ENCODE results near the gene GPC4.
"Not testable (repeated sequence)": the region's sequence is repeated elsewhere in the genome, so short reads cannot be mapped to it uniquely, and the experiment has no call there.

GPC4 gene

GRCh38 chrX:133365871-133366611, 49.2 kb downstream of the GPC4 start:
- DNase-seq = no peak

DNA sequence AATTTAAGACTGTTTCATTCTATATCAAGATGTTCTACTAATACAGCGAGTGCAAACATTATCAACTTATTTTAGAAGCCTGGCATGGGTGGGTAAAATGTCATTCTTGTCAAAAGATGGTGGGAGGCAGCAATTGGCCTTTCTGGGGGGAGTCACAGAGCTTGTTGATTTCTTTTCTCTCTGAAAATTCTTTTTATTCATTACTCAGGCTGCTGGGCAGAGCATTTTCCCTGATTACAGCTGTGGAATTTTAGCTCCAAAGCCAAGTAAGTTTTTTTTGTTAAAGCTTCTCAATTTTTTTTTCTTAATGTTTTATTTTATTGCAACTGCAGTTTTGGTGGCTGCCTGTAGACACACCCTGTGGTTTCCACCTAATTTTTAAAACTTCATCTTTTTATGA, 50.4 kb downstream of the GPC4 start:
- DNase-seq = no peak

- DNase-seq = no peak
These were observed 51.1 kb downstream of the GPC4 start for GRCh38 chrX:133364196-133364595.

GRCh38 chrX:133362538-133362937, 52.8 kb downstream of the GPC4 start:
- DNase-seq = no peak

GRCh38 chrX:133359466-133359865, 55.8 kb downstream of the GPC4 start:
- DNase-seq = no peak

DNA sequence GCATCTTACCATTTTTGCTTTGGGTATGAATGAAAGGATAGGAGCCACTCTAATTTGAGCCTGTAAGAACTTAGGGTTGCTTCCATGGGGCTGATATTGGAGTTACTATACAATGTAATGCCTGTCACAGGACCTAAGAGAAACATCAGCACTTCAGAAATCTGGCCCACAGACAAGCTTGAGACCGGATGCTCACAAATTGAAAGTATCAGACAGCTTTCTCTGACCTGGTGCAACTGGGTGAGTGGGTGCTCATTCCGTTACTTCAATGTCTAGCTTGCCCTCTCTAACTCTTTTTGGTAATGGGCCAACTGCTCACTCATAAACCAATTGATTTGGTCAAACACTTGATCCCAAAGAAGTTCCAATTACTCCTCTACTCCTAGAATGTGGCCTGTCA, 62.1 kb downstream of the GPC4 start:
- no peak for DNase-seq

DNA sequence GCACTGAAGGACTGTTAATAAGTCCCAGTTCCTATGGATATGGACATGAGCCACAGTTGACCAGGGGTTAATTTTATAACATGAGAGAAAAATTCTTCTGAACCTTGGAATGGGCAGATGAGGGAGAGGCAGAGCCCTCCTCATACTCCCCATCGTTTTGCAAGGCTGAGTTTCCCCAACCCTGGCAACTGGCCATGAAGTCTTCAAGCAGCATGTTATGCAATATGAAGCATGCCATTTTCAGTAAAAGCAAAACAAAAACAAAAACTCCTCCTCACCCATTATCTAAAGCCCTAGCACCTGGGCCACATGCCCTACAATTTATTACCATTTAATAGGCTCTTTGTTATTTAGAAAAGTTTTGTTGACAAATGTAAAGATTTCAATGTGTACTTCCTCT, 64.5 kb downstream of the GPC4 start:
- DNase-seq = no peak

- DNase-seq = no peak
These were observed 69.3 kb downstream of the GPC4 start for GRCh38 chrX:133346026-133346425.

DNA sequence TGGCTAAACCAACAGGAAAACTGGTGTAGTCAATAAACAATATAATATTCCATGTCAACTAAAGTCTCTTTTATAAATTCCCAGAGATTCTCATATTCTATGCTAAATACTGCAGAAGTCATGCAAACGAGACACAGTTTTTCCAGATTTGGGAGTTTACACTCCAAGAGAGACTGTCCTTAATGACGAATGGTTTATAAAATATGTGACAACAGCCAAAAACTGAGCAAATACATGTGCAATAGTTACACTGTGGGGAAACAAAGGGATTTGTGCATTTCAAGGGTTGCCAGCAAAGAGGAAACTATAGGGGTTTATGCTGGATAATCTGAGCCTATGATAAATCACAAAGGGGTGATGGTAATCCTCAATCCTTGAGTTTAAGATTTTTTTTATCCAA, 75.7 kb downstream of the GPC4 start:
- DNase-seq = no peak

DNA sequence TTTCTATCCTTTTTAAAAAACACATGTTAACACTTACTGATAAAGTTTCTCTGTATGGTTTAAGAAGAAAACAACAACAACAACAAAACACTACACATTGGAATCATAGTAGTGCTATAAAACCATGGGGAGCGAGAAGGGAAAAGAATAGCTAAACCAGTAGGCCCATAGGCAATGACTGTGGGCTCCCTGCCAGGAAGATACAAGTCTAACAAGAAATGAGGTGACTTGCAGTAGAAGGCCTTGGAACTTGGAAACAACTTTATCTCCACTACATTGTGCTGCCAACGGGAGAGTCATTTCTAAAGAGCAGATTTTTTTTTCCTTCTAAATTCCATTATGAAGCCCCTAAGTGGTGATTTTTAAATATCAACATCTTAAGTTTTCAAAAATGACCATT, 78.0 kb downstream of the GPC4 start:
- DNase-seq = no peak

DNA sequence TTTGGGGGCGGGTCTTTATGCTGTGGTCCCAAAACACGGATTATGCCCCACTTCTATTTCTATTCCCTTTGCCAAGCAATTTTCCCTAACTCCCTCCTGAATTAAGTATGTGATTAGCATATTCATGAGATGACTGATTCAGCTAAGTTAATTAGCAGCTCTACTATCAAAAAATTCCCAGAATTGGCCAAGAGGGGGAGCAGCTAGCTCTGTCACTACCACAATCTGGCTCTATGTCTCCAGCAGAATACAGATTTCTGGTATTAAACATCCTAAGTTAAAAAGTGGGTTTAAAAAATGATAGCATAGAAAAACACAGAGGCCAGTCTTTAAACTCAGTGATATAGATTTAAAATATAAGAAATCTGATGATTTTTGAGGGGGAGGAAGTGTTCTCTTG, 80.3 kb downstream of the GPC4 start:
- no peak for DNase-seq

DNA sequence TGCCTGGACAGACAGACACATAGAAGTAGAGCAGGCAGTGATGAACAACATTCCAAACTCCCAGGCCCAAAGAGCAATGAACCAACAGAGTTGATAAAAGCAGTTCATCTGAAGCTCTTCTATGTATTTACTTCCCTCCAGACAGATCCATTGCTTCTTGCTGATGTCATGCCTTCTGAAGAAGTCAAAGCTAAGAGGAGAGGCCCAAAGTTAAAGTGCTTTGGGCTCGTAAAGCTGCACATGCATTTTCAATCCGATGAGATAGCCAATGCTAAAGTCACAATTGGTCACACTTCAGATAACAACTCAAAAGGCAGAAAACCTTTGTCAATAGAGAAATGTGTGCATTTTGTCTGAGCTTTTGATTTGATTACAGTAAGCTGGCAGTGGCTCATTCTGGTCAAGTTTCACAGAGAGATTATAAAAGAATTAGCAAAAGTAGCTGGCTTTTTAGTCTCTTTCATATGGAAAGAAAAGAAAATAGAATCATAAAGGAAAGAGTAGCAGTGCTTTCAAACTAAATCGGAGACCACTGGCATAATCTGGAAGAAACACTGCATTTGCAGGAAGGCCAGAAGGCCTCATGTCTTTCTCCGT, 82.0 kb downstream of the GPC4 start:
- DNase-seq = no peak

GRCh38 chrX:133332737-133333136, 82.6 kb downstream of the GPC4 start:
- DNase-seq = no peak

- no peak for DNase-seq
These were observed 84.3 kb downstream of the GPC4 start for GRCh38 chrX:133330956-133331355.

DNA sequence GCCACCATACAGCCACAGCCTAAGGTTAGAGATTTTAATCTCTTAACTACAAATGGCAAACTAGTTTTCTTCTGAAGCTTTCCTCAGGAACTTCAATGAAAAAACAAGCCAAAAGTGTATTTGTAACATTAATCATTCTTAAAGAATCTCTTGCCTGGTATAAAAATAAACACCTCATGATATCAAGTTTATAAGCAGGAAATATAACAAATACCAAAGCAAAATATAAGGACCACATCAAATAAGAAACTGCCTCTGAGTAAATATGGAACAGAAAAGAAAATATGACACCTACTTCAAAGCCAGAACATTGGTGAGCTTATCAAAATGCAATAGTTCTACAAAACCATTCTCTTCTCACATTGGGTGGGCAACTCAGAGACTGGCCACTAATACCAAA, 89.9 kb downstream of the GPC4 start:
- no peak for DNase-seq

- DNase-seq = no peak
These were observed 91.9 kb downstream of the GPC4 start for GRCh38 chrX:133323431-133323830.

GRCh38 chrX:133322269-133322668, 93.0 kb downstream of the GPC4 start:
- DNase-seq = not testable (repeated sequence)

GRCh38 chrX:133321451-133321850, 93.8 kb downstream of the GPC4 start:
- no peak for DNase-seq

- no peak for DNase-seq
These were observed 101.0 kb downstream of the GPC4 start for GRCh38 chrX:133314281-133314680.

GRCh38 chrX:133308499-133308897, 106.8 kb downstream of the GPC4 start:
- no peak for DNase-seq

- DNase-seq = no peak
These were observed 107.4 kb downstream of the GPC4 start for GRCh38 chrX:133307637-133308498.

DNA sequence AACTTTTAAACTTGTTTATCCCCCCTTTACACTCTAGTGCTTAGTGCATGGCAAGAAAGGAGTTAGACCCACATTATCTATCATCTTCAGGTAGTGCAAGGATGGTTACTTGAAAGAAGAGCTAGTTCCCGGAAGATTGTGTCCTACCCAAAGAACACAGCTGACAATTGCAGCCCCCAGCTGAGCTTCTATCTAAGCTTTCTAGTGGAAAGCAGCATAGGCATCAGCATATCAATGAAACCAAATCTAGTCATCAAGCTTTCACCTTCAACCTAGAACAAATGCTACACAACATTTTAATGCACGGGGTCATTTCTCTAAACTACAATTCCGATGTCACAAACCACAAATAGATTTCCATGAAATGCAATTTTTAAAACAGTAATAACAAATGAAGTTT, 108.2 kb downstream of the GPC4 start:
- DNase-seq = no peak

GRCh38 chrX:133306316-133306715, 109.0 kb downstream of the GPC4 start:
- no peak for DNase-seq

GRCh38 chrX:133305348-133305747, 109.9 kb downstream of the GPC4 start:
- no peak for DNase-seq

All from NCI-H187 (cell line).